Fibroblast of the aortic adventitia (primary cell): ENCODE data around the gene HMGA1. TPM values are rescaled to one million over a fixed set of nuclear protein-coding genes. Genes with fewer than 3 reads are reported as not detected.

Experiments
- DNase-seq: peaks from one replicate; pipeline ENCODE4 v3.0.0-alpha.2; 2010; ENCODE audit warnings: low read depth
- H3K4me3 ChIP-seq: 2 replicates; pipeline ENCODE4 v1.5.1; 2011; ENCODE audit warnings: low read depth, mild to moderate bottlenecking, control low read depth, low read length, moderate library complexity
- total RNA-seq: library from RNA; depleted of rRNA; stranded (reverse); fragments of >200 nt; gene quantifications from 2 replicates; pipeline ENCODE4 v1.2.3, GENCODE V29; 2012; ENCODE audit warnings: low replicate concordance
- TF ChIP-seq, protein P1 (sequence below): IDR thresholded peaks from 2 replicates; pipeline ENCODE4 v1.5.1; 2011; ENCODE audit warnings: mild to moderate bottlenecking, low read length, control low read depth, inconsistent platforms; ENCODE audit not compliant: insufficient read depth

HMGA1 gene
- total RNA-seq, 1 donor, result 635 TPM

- no peak for DNase-seq
- H3K4me3 ChIP-seq, result peak overlapping the region; percentile 64
These were observed 39.9 kb upstream of the HMGA1 start for GRCh38 chr6:34196833-34197195.

DNA sequence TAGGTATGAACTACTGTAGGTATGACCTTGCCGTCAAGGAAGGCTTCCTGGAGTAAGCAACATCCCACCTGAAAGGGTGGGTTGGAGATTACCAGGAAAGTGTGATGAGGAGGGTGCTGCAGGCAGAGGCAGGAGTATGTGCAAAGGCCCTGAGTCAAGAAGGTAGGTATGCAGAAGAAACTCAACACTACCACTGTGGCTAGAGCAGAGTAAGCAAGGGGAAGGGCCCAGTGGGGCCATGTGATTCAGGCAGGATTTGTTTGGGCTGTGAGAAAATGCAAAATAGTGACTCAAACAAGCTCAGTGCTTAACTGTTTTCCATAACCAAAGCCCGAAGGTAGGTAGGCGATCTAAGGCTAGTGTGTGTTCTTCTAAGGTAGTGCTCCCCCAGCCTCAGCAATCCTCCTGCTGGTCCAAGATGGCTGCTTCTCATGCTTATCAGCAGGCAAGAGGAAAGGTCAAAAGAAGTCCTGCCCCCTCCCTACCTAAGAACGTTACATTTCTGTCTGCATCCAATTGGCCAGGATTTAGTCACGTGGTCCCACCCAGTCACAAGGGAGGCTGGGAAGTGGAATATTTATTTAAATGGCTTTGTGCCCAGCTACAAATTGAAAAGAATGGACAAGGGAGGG is 36.2 kb upstream of the HMGA1 start:
- peak; percentile 52 for DNase-seq
- TF ChIP-seq, protein P1, sequence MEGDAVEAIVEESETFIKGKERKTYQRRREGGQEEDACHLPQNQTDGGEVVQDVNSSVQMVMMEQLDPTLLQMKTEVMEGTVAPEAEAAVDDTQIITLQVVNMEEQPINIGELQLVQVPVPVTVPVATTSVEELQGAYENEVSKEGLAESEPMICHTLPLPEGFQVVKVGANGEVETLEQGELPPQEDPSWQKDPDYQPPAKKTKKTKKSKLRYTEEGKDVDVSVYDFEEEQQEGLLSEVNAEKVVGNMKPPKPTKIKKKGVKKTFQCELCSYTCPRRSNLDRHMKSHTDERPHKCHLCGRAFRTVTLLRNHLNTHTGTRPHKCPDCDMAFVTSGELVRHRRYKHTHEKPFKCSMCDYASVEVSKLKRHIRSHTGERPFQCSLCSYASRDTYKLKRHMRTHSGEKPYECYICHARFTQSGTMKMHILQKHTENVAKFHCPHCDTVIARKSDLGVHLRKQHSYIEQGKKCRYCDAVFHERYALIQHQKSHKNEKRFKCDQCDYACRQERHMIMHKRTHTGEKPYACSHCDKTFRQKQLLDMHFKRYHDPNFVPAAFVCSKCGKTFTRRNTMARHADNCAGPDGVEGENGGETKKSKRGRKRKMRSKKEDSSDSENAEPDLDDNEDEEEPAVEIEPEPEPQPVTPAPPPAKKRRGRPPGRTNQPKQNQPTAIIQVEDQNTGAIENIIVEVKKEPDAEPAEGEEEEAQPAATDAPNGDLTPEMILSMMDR, result no peak
- H3K4me3 ChIP-seq, result no peak overlapping the region

More at GRCh38 chr6:34196833-34197195, 39.9 kb upstream of the HMGA1 start:
- TF ChIP-seq, protein P1, result no peak

GRCh38 chr6:34201455-34202107 is 35.1 kb upstream of the HMGA1 start:
- no peak for DNase-seq
- TF ChIP-seq, protein P1, result no peak
- H3K4me3 ChIP-seq, result no peak overlapping the region

DNA sequence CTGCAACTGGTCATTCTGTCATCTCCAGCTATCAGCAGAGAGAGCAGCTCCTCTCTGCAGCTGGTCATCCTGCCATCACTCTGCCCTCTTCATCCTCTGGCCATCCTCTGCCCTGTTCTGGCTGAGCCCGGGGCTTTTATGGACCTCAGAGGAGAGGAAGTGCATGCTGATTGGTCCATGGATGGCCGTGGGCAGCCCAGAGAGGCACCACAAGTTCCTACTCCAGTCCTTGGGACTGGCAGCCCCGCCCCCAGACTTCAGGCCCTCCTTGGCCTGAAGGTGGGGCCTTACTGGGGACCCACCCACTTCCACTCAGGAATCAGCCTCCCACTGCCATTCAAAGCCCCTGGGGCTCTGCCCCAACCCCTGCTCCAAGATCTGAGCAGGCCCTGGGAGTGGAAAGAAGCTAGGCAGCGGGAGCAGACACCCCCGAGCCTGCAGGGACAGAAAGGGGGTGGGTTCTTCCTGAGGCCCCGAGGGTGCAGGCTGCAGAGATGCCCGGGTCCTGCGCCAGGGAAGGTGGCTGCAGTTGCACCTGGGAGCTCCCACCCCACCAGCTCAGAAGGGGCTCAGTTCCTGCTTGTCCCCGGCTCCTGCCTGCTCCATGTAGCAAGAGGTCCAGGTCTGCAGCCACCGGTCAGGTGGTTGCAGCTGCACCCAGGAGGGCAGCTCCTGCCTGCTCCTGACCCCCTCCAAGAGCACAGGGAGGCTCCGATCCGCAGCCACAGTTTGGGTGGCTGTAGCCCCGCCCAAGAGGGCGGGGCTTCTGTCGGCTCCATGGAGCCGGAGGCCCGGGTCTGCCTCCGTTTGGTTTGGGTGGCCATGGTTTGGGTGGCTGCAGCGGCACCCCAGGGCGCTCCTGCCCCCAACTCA is 34.1 kb upstream of the HMGA1 start:
- DNase-seq, result no peak
- no peak overlapping the region for H3K4me3 ChIP-seq
- TF ChIP-seq, protein P1, result no peak

- DNase-seq, result no peak
- no peak overlapping the region for H3K4me3 ChIP-seq
- TF ChIP-seq, protein P1, result no peak
These were observed 32.0 kb upstream of the HMGA1 start for GRCh38 chr6:34204693-34205092.

DNA sequence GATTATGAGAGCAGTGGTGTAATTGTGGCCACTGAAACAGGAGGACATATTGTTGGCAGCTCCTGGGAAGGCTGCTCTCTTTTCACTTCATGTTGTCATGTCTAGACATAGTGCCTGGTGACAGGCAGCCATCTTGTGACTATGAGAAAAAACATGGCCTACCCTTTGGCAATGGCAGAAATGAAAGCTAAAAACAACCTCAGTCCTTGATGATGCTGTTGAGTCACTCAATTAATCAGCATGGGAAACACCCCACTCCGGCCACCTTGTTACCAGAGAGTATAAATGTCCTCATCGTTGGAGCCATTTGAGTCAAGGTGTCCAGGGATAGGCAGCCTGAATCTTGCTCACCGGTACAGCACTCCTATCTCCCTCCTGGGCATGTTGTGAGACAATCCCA is 31.2 kb upstream of the HMGA1 start:
- TF ChIP-seq, protein P1, result no peak
- no peak overlapping the region for H3K4me3 ChIP-seq
- no peak for DNase-seq
